Natural killer cell treated with Interleukin-12 subunit alpha and Interleukin-12 subunit beta and Interleukin-15 and Interleukin-18, amount 100 ng/mL, for 72 hours (primary cell): Measurements from ENCODE around the gene GALNTL6. TPM values are rescaled to one million over a fixed set of nuclear protein-coding genes. Genes with fewer than 3 reads are reported as not detected.

ENCODE experiments used
- ATAC-seq, 2 donors: fragments of 150-1000 bp; cut with Tn5 transposase in 1 of 2; sonication (Bioruptor Pico), chemical (Tn5 transposase) in 1 of 2; 2 replicates each; pipeline ENCODE4 v1.10.0; 2021
- DNase-seq: peaks from one replicate; pipeline ENCODE4 v3.0.0; 2022; ENCODE audit warnings: low spot score
- H3K27ac Mint-ChIP-seq, 2 donors: 1 replicate in 1 of 2; 2 replicates in 1 of 2; pipeline ENCODE4 v1.8.0; 2022; ENCODE audit warnings: mixed read lengths in 2 of 2, mild to moderate bottlenecking in 1 of 2, moderate library complexity in 1 of 2
- H3K27me3 Mint-ChIP-seq, 2 donors: 1 replicate in 1 of 2; 2 replicates in 1 of 2; pipeline ENCODE4 v1.8.0; 2022; ENCODE audit warnings: mixed read lengths in 2 of 2
- H3K36me3 Mint-ChIP-seq: one replicate; pipeline ENCODE4 v1.8.0; 2022; ENCODE audit warnings: mixed read lengths
- H3K4me1 Mint-ChIP-seq, 2 donors: 1 replicate in 1 of 2; 2 replicates in 1 of 2; pipeline ENCODE4 v1.8.0; 2022; ENCODE audit warnings: low read depth in 2 of 2, mixed read lengths in 2 of 2, mild to moderate bottlenecking in 1 of 2
- H3K4me3 Mint-ChIP-seq: one replicate; pipeline ENCODE4 v1.8.0; 2022; ENCODE audit warnings: mixed read lengths
- H3K9me3 Mint-ChIP-seq: 2 replicates; pipeline ENCODE4 v1.8.0; 2022; ENCODE audit warnings: mixed read lengths
- total RNA-seq, 2 donors: library from RNA; stranded (reverse); gene quantifications; one replicate each; pipeline ENCODE4 v1.2.3, GENCODE V29; 2022

GALNTL6 gene
- total RNA-seq, 2 donors from 2014 or later: not detected

GRCh38 chr4:171924746-171925376 is 111.7 kb downstream of the GALNTL6 start:
- no peak overlapping the region for H3K4me3 Mint-ChIP-seq
- H3K4me1 Mint-ChIP-seq: no peaks in the 10 kb centered on the region
- ATAC-seq (no peak), DNase-seq (no peak)
- H3K27me3 Mint-ChIP-seq: no peaks in the 10 kb centered on the region
- no peak overlapping the region for H3K27ac Mint-ChIP-seq
- peaks cover 4% of the 10 kb centered on the region for H3K36me3 Mint-ChIP-seq
- peaks cover 12% of the 10 kb centered on the region for H3K9me3 Mint-ChIP-seq

GRCh38 chr4:171928336-171928735 is 115.1 kb downstream of the GALNTL6 start:
- ATAC-seq (no peak), DNase-seq (no peak)
- Mint-ChIP-seq H3K27me3 (no peaks in the 10 kb centered on the region), H3K4me3 (no peak overlapping the region), H3K4me1 (no peaks in the 10 kb centered on the region), H3K36me3 (peaks cover 4% of the 10 kb centered on the region), H3K9me3 (peaks cover 16% of the 10 kb centered on the region), H3K27ac (no peak overlapping the region)

DNA sequence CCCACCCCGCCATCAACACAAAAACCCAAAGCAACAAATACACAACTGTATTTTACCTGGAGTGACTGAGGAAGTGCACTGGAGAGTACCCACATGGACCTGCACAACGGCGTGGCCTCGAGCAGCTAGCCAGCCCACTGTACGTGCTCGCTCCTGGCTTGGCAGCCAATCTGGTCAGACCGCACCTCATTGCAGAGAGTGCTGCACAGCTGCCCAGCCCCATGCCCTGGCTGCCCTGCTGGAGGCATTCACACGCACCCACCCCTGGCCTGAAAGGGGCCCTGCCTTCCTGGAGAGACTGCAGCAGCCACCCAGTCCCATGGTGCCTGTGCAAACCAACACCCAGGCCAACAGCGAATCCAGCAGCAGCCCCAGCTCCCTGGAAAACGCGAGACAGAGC is 116.3 kb downstream of the GALNTL6 start:
- peaks cover 4% of the 10 kb centered on the region for H3K36me3 Mint-ChIP-seq
- DNase-seq: no peak

GRCh38 chr4:171929907-171930306 is 116.7 kb downstream of the GALNTL6 start:
- H3K36me3 Mint-ChIP-seq: peaks cover 4% of the 10 kb centered on the region
- no peaks in the 10 kb centered on the region for H3K27me3 Mint-ChIP-seq
- no peak overlapping the region for H3K4me3 Mint-ChIP-seq
- no peak for ATAC-seq
- peaks cover 17% of the 10 kb centered on the region for H3K9me3 Mint-ChIP-seq
- no peaks in the 10 kb centered on the region for H3K4me1 Mint-ChIP-seq
- peak; percentile 48 for DNase-seq
- no peak overlapping the region for H3K27ac Mint-ChIP-seq

More for the DNA sequence above, 116.3 kb downstream of the GALNTL6 start:
- no peak overlapping the region for H3K4me3 Mint-ChIP-seq
- H3K27me3 Mint-ChIP-seq: no peaks in the 10 kb centered on the region
- H3K9me3 Mint-ChIP-seq: peaks cover 16% of the 10 kb centered on the region
- no peak for ATAC-seq
- no peak overlapping the region for H3K27ac Mint-ChIP-seq
- H3K4me1 Mint-ChIP-seq: no peaks in the 10 kb centered on the region

- DNase-seq: no peak
- H3K4me3 Mint-ChIP-seq: no peak overlapping the region
- H3K27ac Mint-ChIP-seq: no peak overlapping the region
- H3K36me3 Mint-ChIP-seq: peaks cover 4% of the 10 kb centered on the region
- no peaks in the 10 kb centered on the region for H3K4me1 Mint-ChIP-seq
- H3K27me3 Mint-ChIP-seq: no peaks in the 10 kb centered on the region
- H3K9me3 Mint-ChIP-seq: peaks cover 14% of the 10 kb centered on the region
- no peak for ATAC-seq
Measured at GRCh38 chr4:171932238-171932637, 119.0 kb downstream of the GALNTL6 start.

GRCh38 chr4:171940656-171941055 is 127.5 kb downstream of the GALNTL6 start:
- Mint-ChIP-seq H3K4me1 (no peaks in the 10 kb centered on the region), H3K4me3 (no peak overlapping the region), H3K9me3 (peaks cover 3% of the 10 kb centered on the region), H3K27me3 (no peaks in the 10 kb centered on the region), H3K36me3 (no peaks in the 10 kb centered on the region), H3K27ac (no peak overlapping the region)
- DNase-seq: no peak
- ATAC-seq: no peak

DNA sequence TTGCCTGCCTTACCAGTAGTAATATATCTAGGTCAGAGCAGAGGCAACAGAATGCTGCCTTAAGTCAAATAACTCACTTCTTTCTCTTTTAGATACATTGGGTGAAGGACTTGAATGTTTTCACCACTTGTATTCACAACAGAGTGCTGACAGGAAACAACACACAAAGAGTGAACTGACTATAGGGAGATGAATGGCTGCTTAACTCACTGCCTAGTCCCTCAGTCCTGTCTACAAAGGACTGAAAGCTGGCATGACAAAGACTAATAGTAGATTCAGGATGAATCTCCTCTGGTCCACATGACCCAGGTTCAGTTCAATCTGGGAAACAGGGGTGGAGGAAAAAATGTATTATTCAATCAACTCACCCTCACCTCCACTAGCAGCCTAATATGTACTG is 134.2 kb downstream of the GALNTL6 start:
- H3K27ac Mint-ChIP-seq: no peak overlapping the region
- no peaks in the 10 kb centered on the region for H3K4me1 Mint-ChIP-seq
- H3K4me3 Mint-ChIP-seq: no peak overlapping the region
- DNase-seq: no peak
- H3K9me3 Mint-ChIP-seq: peaks cover 12% of the 10 kb centered on the region
- H3K36me3 Mint-ChIP-seq: no peaks in the 10 kb centered on the region
- no peaks in the 10 kb centered on the region for H3K27me3 Mint-ChIP-seq
- ATAC-seq: no peak

DNA sequence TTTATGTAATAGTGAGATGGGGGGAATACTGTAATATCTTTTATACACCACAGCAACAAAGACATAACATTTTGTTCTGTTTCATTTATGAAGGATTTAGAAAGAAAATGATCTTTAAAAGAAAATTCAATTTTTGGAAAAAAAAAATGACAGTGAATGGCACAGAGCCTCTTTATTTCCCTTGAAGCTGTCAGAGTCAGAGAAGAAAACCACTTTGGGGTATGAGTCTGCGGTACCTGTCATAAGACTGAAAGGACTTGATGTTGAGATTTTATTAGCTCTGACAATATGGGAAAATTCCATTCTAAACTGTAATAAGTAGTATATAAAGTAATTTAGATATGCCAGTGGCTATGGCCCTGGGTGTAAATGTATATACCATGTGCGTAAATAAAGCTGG is 134.8 kb downstream of the GALNTL6 start:
- Mint-ChIP-seq H3K36me3 (no peaks in the 10 kb centered on the region), H3K27me3 (no peaks in the 10 kb centered on the region), H3K4me1 (no peaks in the 10 kb centered on the region), H3K9me3 (peaks cover 12% of the 10 kb centered on the region), H3K27ac (no peak overlapping the region), H3K4me3 (no peak overlapping the region)
- DNase-seq (no peak), ATAC-seq (no peak)

DNA sequence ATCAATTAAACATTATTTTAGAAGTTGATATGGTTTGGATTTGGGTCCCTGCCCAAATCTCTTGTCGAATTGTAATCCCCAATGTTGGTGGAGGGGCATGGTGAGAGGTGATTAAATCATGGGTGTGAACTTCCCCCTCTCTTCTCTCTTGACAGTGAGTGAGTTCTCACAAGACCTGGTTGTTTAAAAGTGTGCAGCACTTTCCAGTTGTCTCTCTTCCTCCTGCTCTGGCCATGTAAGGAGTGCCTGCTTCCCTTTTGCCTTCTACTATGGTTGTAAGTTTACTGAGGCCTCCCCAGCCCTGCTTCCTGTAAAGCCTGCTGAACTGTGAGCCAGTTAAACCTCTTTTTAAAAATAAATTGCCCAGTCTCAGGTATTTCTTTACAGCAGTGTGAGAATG is 141.4 kb downstream of the GALNTL6 start:
- Mint-ChIP-seq H3K4me3 (no peak overlapping the region), H3K4me1 (no peaks in the 10 kb centered on the region), H3K27me3 (no peaks in the 10 kb centered on the region), H3K27ac (no peak overlapping the region), H3K36me3 (no peaks in the 10 kb centered on the region), H3K9me3 (peaks cover 6% of the 10 kb centered on the region)
- no peak for ATAC-seq
- DNase-seq: no peak

DNA sequence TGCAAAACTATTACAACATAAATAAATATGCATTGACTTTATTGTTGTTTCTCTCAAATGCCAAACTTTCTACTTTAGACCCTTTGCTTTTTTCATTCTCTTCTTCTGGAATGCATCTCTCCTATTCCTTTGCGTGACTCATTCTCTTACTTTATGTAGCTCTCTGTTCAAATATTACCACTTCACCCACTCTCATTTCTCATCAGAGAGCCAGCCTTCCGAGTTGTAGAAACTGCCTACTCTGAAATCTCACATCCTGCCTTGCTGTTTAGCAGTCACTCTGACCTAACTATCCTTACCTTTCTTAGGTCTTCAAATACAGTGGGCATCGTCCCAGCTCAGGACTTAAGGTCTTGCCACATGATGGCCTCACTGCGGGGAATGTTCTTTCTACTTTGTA is 143.5 kb downstream of the GALNTL6 start:
- no peak overlapping the region for H3K27ac Mint-ChIP-seq

DNA sequence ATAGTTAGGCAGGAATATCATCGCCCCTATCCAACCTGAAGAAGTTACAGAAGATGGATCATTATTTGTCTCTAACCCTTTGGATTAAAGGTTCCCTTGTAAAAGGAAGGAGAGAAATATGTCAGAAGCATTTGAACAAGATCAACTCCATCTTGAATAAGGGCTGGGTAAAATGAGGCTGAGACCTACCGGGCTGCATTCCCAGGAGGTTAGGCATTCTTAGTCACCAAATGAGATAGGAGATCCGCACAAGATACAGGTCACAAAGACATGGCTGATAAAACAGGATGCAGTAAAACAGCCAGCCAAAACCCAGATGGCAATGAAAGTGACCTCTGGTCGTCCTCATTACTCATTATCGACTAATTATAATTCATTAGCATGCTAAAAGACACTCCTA is 148.9 kb downstream of the GALNTL6 start:
- Mint-ChIP-seq H3K4me3 (no peak overlapping the region), H3K27me3 (no peaks in the 10 kb centered on the region), H3K4me1 (no peaks in the 10 kb centered on the region), H3K9me3 (peaks cover 3% of the 10 kb centered on the region), H3K36me3 (no peaks in the 10 kb centered on the region), H3K27ac (no peak overlapping the region)
- no peak for ATAC-seq
- no peak for DNase-seq

More for the DNA sequence above, 143.5 kb downstream of the GALNTL6 start:
- peaks cover 3% of the 10 kb centered on the region for H3K9me3 Mint-ChIP-seq
- H3K27me3 Mint-ChIP-seq: no peaks in the 10 kb centered on the region
- no peaks in the 10 kb centered on the region for H3K4me1 Mint-ChIP-seq
- ATAC-seq (no peak), DNase-seq (no peak)
- no peak overlapping the region for H3K4me3 Mint-ChIP-seq
- H3K36me3 Mint-ChIP-seq: no peaks in the 10 kb centered on the region

DNA sequence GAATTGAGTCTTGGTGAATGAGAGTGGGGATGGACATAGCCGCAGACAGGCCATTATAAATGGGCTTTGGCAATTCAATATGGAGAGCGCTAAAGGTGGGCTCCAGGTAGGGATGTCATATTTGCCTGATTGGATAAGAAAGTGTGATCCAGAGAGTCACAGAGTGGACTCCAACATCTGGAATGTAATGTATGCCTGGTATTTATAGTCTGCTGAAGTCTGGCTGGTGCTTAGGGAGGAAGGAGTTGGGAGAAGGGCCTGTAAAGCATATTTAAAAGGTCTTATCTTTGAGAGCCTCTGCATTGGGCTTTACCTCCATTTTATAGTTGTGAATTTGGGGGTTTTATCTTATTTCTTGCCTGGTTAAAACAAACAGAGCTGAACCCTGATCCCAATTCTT is 153.2 kb downstream of the GALNTL6 start:
- H3K4me1 Mint-ChIP-seq: no peaks in the 10 kb centered on the region
- H3K27me3 Mint-ChIP-seq: no peaks in the 10 kb centered on the region
- no peak for ATAC-seq

DNA sequence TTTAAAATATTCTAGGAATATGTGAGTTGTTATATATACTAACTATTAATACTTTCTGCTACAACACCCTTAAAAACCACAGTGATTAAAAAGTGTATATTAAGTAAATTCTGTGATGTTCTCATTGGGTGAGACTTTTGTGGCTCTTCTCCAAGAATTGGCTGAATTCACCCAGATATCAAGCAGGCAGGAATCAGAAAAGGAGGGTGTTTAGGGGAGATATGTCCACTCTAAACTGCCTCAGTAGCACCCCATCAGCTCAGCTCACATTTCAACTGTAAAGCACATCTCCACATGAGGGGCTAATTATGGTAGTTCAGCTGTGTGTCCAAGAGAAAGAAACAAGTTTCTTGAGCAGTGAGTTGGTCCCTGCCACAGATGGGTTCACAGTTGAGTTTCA is 165.0 kb downstream of the GALNTL6 start:
- no peaks in the 10 kb centered on the region for H3K4me1 Mint-ChIP-seq
- DNase-seq: no peak
- H3K27me3 Mint-ChIP-seq: no peaks in the 10 kb centered on the region
- H3K4me3 Mint-ChIP-seq: no peak overlapping the region
- H3K27ac Mint-ChIP-seq: no peak overlapping the region
- ATAC-seq: no peak
- no peaks in the 10 kb centered on the region for H3K36me3 Mint-ChIP-seq
- peaks cover 9% of the 10 kb centered on the region for H3K9me3 Mint-ChIP-seq

More for the DNA sequence above, 153.2 kb downstream of the GALNTL6 start:
- Mint-ChIP-seq H3K4me3 (no peak overlapping the region), H3K9me3 (peaks cover 15% of the 10 kb centered on the region), H3K36me3 (peaks cover 15% of the 10 kb centered on the region), H3K27ac (no peak overlapping the region)
- no peak for DNase-seq

DNA sequence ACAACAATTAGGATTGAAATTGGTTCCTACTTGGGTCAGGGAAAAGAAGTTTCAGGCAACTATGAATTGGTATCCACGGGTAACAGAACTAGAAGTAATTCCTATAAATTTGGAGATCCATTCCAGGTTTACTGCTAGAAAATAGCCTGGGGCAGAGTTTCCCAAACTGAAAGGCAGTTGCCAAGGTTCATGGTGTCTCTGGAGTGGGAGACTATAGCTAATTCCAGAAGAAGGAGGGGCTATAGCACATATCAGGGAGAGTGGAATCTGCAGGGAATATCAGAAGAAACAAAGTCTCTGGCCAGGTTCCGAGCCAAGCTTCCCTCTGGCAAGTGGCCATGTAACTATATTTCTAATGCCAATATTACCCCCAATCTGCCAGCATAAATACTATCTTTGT is 166.3 kb downstream of the GALNTL6 start:
- no peaks in the 10 kb centered on the region for H3K36me3 Mint-ChIP-seq
- H3K4me1 Mint-ChIP-seq: no peaks in the 10 kb centered on the region
- H3K27me3 Mint-ChIP-seq: no peaks in the 10 kb centered on the region
- H3K9me3 Mint-ChIP-seq: peaks cover 11% of the 10 kb centered on the region
- no peak overlapping the region for H3K4me3 Mint-ChIP-seq
- DNase-seq (no peak), ATAC-seq (no peak)
- no peak overlapping the region for H3K27ac Mint-ChIP-seq

DNA sequence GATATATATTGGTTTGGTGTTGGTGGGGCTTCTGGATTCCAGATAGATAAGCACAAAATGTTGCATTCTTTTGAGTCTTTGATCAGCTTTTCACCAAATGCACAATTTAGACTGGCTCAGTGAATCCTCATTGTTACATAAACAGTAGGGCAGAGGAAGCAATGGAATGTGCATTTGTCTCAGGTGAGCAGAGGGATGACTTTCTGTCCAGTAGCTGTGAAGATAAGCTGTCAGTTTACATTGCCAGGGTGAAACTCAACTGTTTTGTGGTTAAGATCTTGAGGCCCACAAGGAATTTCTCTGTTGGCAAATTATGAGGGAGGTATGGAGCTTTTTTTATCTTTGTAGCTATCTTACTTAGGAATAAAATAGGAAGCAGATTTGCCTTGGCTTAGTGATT is 168.0 kb downstream of the GALNTL6 start:
- ATAC-seq: no peak
- Mint-ChIP-seq H3K4me3 (no peak overlapping the region), H3K27ac (no peak overlapping the region), H3K36me3 (no peaks in the 10 kb centered on the region), H3K9me3 (peaks cover 12% of the 10 kb centered on the region), H3K27me3 (no peaks in the 10 kb centered on the region), H3K4me1 (no peaks in the 10 kb centered on the region)
- DNase-seq: no peak
